HG03064 (cell line): ENCODE measurements around the gene CHI3L2.
"Not testable (repeated sequence)": the region's sequence is repeated elsewhere in the genome, so short reads cannot be mapped to it uniquely, and the experiment has no call there.

Source experiments
- ATAC-seq: cut with Tn5 transposase; IDR thresholded peaks from one replicate; pipeline ENCODE4 v1.9.1; 2021; ENCODE audit warnings: low read depth; ENCODE audit not compliant: unreplicated experiment

CHI3L2 gene

DNA sequence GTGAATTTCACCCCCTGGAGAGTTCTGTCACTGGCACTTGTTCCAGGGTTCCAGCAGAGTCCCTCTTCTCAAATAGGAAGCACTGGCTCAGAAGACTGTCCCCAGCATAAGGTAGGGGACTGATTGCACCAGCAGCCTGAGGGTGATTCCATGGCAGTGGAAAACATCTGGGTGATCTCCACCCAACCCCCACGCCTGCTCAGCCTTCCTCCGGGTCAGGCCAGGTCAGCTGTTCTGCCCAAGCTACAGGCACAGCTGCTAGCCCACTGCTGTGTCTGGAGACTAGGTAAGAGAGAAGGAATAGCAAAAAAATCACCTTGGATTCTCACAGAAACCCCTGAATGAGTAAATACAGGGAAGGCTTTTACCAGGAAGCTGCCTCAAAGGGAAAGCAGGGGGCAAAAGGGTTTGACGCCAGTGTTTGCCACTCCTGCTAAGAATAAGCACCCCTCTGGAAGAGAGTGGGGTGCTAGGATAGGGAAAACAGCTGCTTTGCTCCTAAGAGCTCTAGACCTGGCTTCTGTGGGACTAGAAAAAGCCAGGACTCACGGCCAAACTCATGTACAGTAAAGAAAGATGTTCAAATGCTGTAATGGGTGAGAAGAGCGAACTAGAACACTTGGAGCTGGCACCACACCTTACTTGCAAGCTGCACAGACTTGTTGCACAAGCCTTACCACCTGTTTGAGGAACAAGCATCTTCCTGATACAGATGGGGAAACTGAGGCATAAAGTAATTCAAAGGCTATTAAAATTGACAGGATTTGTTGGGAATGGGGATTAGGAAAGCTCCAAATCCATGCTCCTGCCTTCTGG lies 26.0 kb upstream of the CHI3L2 start:
- ATAC-seq, result no peak

DNA sequence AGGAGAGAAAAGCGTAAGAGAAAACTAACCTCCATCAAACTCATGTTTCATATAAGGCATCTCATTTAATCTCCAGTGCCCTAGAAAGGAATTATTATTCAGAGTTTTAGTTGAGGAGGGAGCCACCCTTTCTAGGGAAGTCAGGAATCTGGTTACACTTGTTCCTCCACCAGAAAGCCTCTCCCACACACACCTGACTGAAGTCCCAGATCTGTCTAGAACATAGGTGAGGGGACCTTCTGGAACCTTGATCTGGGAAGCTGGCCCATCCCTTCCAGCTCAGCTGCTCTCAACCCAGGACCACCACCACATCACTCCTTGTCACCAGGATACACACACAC lies 25.2 kb upstream of the CHI3L2 start:
- ATAC-seq, result no peak

DNA sequence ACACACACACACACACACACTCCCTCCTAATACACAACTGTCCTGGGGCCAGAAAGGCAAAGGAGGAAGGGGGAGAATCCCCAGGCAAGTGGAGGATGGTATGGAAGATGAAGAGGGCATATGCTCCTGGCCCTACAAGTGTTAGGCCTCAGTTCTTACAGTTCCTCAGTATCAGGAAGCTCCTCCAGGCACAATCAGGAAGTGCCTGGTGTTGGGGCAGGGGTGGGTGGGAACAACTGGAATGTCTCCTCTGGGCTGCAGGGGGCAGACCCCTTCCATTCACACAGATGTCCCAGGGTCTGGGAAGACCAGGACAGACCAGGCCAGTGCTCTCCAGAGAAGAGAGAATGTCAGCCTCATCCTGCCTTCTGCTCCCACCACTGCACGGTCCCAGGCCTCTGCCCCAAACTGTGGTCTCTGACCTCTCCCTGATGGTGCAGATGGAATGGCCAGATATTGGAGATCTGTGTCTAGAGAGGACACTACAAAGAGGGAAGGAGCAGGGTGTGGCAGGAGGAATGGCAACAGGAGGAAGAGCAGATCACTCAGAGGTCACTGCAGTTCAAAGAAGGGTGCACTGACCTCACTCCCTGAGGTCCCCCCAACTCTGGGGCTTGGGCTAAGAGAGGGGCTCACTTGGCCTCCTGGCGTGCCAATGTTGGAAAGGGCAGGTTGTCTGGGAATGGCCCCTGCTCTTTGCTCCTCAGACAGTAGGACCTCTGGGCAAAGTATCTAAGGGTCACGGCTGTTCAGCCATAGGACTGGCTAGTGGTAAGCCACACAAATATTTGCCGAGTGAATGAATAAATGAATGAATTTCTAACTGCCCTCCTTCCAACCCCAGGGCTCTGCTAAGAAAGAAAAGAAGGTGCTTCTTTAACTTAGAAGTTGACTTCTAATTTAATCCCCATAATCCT lies 24.5 kb upstream of the CHI3L2 start:
- no peak for ATAC-seq

DNA sequence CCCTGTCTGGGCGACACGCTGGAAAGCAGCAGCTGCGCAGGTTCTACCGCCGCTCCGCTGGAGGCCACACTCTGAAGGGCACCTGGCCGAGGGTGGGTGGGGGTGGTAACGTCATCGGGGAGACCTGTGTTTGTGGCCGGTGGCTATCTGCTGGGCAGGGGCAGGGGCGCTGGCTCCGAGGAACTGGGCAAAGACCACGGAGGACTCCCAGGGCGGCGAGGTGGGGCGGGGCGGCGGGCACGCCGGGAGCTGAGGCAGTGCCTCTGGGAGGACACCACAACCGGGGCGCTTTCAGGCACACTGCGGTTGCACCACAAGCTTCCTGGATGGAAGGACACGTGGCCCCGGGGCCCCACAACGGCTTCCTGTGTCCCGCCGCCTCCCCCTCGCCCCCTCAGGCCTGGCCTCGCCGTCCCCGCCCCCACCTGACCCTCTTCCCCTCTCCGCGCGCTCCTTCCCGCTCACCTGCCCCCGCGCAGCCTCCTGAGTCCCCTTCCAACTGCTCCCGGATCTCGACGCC lies 23.8 kb upstream of the CHI3L2 start:
- ATAC-seq, result peak; percentile 58

DNA sequence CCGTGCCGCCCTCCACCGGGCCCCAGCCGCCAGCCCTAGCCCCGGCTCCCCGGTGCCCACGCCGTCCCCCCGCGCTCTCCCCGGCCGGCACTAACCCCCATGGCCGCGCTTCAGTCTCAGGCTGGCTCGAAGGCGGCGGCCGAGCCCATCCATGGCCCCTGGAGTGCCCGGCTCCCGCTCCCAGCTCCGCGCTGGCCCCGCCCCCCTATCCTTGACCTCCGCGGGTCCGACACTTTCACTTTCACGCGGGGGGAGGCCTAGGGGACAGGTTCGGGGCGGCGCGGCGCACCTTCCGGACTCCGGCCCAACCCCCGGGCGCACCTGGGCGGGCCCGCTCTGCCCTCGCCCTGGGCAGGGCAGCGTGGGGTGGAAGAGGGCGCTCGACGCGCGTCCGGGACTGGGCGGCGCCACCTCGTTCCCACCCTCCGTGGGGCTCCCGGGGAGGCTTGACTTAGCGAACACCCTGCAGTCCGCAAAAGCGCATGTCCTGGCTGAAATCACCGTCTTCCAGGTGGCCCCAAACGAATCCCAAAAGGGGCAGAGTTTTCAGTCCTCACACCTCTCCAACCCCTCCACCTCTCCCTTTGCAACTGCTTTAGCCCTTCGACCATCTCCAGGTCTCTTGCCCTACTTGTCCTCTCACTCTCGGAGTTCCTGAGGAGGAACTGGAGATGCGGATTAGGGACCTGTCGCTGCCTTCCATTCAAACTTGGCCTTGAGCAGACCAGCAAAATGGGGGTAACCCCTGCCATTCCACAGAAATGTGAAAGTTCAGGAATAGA lies 23.1 kb upstream of the CHI3L2 start:
- ATAC-seq, result peak; percentile 54

DNA sequence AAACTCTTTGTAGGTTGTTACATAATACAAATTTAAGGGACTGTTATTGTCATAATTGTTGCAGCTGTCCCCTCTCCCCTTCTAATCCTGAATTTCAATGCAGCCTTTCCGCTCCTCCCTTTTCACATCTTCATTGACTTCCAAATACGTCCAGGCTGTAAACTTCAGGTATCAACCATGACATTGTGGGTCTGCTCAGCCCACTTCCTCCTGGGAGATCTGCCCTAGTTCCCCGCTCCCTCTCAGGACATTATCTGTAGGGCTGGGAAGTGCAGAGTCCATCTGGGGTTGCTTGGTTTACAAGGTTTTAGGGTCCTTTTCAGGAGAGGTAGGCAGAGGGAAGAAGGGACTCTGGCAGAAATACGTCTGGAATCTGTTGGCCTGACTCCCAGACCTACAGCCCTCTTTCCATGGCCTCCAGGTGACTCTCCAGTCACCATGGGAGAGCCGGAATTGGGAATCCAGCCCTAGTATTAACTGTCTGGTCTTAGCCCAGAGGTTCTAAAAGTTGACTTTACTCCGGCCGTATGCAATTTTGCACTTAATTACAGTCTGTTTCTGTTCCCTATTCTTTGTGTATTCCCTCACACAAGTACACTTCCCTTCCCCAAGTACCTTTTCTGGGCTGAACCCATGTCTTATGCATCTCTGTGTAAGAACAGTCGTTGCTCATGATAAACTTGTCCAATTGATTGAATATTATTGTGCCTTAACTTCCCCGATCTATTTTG lies 22.4 kb upstream of the CHI3L2 start:
- ATAC-seq, result no peak

DNA sequence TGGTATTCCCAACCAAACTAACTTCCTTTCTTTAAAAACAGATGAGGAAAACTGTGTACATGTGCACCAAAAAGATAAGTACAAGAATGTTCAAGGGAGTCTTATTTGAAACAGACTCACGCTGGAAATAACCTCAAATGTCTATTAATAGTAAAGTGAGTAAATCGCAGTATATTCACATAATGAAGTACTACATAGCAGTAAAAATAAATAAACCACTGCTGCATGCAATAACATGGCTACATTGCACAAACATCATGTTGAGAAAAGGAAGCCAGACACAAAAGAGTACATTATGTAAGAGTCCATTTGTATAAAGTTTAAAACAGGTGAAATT lies 21.8 kb upstream of the CHI3L2 start:
- ATAC-seq, result no peak

DNA sequence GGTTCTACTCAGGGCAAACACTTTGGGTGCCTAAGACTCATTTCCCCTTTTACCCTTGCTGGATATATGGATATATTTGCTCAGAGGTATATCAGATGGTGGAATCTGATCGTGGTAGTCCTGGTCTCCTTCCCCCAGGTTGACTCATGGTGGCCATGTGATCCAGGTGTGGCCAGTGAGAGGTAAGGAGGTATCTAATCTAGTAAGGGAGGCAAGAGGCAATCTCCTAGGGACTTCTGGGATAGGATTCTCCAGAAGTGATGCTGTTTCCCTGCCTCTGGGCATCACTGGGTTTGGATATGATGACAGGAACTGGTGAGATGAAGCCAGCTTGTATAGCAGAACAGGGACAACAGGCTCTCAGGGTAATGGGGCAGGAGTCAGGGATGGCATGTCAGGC lies 18.6 kb upstream of the CHI3L2 start:
- ATAC-seq, result no peak

DNA sequence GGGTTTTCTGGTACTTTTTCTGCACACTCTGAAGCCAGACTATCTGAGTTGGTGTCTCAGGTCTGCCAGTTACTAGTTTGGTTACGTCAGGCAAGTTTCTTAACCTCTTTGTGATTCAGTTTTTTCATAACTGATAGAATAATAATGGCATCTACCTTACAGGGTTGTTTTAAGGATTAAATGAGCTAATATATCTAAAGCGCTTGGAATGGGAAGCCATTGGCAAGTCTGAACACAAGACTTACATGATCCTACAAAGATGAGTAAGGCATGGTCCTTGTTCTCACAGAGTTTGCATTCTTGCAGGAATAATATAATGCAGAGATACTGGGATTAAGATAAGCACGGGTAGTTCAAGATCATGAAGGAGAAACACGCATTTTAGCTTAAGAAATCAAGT lies 17.9 kb upstream of the CHI3L2 start:
- no peak for ATAC-seq

DNA sequence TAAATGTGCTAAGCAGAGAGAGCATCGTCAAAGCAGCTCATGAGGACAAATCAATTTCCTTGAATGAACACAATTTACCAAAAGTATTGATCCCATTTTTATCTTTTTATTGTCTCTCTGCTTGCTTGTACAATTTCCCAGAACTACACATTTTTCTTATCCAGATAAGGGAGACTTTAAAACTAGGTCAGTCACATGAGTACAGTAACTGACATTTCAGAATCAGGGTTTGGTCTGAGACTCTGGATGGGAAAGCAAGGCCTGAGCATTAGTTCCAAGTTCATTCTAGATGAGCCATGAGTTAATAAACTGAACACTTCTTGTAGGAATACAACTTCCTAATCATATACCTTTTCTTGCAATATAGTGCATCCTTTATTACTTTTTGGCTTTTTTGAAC lies 15.6 kb upstream of the CHI3L2 start:
- ATAC-seq, result no peak

DNA sequence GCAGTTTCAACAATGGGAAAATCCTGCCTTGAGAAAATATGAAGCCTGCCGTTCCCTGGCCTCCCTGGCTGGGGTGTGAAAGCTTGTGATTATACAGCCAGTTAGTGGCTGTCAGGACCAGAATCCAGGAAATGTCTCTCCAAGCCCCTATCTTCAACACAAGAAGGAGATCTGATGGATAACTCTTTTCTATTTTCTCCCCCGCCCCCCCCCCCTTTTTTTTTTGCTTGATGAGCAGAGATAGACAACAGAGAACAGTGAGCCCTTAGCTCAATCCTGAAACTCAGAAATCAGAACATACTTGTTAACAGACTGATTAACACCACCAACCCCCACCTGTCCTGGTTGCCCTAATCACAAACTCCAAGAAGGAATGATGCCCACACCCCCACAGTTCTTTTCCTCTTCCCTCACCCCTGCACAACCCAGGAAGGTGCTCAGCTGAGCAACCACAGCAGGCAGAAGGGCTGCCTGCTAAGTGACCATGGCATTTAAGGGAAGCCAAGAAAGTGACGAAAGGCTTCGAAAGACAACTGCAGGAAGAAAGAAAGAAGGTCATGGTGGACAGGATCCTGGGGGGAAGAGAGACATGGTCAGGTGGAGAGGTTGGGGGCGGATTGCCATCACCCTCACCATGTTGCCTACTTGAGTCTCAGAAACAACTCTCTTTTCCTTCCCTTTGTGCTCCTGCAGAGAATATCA lies 14.7 kb upstream of the CHI3L2 start:
- ATAC-seq, result no peak

DNA sequence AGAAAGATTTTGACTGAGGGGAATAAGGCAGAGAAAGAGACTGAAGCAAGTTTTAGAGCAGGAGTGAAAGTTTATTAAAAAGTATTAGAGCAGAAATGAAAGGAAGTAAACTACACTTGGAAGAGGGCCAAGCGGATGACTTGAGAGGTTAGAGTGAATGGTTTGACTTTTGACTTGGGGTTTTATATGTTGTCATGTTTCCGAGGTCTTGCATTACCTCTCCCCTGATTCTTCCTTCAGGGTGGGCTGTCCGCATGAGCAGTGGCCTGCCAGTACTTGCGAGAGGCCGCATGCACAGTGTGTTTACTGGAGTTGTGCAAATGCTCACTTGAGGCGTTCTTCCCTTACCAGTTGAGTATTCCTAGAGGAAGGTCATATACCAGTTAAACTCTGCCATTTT lies 14.1 kb upstream of the CHI3L2 start:
- ATAC-seq, result no peak

DNA sequence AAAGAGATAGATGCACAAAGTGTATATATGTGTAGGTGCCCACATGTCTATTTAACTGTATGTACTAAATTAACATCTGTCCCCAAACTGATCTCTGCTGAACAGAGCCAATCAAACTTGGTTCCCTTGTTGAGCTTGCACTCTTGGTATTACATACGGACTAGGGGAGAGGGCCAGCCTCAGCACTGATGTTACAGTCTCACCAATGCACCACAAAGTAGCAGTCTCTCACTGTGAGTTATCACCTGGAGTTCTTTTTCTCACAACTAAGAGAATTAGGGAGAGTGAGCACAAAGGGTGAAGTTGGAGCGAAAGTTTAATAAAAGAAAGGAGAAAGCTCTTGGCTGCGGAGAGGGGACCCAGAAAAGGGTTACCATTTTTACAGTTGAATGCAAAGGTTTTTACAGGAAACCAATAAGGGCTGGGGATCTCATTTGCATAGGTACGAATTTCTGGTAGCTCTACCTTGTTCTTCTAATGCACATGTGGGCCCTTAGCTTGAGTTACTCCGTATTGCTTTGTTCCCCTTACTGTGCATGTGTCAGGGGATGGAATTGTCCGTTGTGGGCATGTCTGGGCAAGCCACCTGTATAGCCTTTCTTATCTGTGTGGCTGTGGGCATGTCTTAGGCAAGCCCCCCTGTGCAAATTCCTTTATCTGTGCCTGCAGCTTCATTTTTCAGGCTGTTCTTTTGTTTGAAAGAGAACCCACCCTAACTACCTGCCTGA lies 13.3 kb upstream of the CHI3L2 start:
- ATAC-seq, result no peak

DNA sequence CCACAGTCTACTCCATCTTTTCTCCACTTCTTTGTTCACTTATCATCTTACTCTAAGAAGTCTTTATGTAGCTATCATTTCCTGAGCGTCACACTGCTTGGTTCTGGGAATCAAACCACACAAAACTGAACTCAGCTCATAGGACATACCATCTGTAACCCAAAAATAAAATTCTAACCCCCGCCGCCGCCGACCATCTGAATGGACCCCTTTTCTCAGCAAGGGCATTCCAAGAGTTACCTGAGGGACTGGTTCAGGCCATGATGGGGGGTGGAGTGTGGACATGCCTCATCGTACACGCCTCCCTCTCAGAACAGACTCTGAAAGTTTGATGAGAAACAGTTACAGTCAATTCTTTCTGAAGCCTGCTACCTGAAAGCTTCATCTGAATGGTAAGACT lies 12.6 kb upstream of the CHI3L2 start:
- no peak for ATAC-seq

DNA sequence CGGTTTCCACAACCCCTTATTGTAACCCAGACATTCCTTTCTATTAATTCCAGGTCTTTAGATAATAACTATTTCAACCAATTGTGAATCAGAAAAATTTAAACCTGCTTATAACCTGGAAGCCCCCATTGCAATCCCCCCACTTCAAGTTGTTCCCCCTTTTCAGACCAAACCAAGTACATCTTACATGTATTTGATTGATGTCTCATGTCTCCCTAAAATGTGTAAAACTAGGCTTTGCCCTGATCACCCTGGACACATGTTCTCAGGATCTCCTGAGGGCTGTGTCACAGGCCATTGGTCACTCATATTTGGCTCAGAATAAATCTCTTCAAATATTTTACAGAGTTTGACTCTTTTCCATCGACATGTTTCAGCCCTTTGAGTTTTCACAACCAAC lies 12.2 kb upstream of the CHI3L2 start:
- ATAC-seq, result not testable (repeated sequence)

DNA sequence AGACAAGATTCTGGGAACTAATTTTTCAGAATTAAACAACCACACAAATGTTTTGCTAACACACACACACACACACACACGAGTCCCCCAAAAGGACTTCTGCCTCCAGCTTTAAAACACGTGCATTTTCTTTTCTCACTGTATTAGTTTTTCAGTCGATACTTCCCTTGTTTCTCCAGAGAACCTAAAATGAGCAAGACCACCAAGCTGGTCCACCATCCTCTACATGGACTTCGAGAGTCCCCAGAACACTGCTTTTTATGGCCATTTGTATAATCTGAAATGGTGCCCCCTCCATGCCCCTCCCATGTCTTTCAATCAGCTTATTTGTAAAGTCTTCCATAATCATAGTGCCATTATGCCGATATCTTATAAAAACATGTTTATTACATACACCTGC lies 10.8 kb upstream of the CHI3L2 start:
- ATAC-seq, result no peak

DNA sequence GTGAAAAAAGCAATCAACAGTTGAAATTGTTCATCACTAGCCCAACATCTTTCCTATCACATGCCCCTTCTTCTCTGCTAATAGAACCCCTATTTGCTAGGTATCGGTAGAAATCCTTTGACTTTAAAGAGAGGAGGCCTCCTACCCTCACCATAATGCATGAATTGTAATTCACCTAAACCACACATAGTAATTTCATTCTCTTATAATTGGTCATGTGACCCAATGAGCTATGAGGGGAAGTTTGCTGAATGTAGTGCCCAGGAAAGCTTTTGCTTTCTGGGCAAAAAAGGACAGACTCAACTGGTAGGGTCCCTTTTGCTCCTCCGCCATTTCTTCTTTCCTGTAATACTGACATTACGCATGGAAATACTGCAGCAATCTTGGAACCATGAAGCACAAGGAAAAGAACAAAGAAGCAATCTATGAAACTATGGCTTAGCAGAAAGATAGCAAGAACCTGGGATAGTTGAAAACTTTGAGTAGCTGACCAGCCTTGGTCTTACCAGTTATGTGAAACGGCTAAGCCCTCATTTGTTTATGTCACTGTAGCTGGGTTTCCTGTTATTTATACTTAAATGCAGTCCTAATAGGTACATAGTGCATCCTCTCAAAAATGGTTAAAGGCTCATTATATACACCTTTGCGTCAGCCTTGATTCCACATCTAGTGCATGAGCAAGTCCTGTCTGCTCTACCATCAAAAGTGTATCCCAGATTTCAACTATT lies 10.2 kb upstream of the CHI3L2 start:
- no peak for ATAC-seq
